OCI-M1 (cell line): ENCODE results near the gene CACNA1C.

Source experiments
- DNase-seq: peaks from one replicate; lab custom pipeline; 2025; lab: John Stamatoyannopoulos, UW

Gene CACNA1C

GRCh38 chr12:2171672-2172426 is 119.1 kb downstream of the CACNA1C start:
- no peak for DNase-seq

DNA sequence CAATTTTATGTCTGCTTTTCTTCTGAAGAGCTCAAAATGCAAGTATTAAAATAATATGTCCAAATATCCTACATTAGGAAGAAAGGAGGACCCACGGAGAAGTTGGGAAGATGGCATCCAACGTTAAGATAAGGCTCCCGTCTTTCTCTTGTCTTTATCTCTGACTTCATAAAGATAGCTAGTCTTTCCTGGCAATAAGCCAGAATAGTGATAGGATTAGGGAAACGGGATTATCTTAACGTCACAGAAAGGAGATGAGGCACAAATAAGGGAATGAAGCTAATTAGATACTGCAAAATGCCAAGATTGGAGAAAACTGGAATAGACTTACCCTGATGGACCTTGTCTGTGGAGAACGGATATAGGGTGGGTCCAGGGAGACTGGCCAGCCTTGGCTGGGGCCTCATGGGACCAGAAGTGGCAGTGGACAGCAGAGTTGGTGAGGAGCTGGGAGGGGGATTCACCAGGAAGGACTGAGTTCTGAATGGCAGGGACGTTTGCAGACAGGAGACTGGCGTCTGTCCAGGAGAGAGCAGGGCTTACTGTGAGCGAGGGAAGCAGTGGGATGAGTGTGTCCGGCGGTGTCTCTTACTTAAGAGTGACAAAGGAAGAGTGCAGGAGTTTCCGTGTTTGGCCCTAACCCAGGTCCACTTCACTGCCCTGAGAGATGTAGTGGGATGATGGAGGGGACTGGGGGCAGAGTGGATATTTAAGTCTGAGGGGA is 119.9 kb downstream of the CACNA1C start:
- no peak for DNase-seq

- no peak for DNase-seq
These were observed 121.2 kb downstream of the CACNA1C start for GRCh38 chr12:2173971-2174370.

GRCh38 chr12:2177003-2177402 is 124.2 kb downstream of the CACNA1C start:
- DNase-seq = no peak

GRCh38 chr12:2177751-2178150 is 125.0 kb downstream of the CACNA1C start:
- no peak for DNase-seq

DNA sequence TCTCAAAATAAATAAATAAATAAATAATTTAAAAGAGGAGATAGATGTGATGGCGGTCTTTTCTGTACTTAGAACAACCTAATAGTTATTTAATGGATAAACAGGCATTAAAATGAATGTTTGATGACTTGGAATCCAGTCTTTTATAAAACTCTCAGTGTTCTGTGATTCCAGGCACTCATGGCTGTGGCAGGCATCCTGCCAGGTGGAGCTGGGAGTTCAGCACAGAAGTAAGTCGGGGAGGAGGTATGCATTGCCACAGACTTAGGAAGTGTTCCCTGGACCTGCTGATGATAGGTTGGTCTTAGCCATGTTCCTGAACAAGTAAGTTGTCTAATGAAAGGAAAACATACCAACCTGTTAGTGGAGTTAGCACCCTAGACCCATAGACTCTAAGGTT is 126.3 kb downstream of the CACNA1C start:
- no peak for DNase-seq

- DNase-seq = no peak
These were observed 127.4 kb downstream of the CACNA1C start for GRCh38 chr12:2179953-2180736.

DNA sequence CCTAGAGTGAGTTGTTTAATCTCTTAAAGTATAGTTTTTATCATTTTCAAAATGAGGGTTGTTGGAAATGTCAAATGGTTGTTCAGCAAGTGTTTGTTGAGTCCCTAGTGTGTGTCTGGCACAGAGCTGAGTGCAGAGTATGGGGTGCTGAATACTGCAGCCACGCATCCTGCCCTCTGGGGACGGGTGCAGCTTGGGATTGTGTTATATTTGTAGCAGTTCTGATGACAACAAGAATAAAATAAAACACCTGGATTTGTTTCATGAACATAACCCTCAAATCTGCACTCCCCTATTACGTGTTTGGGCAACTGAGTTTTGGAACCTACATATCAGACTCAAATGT is 127.9 kb downstream of the CACNA1C start:
- DNase-seq = no peak

DNA sequence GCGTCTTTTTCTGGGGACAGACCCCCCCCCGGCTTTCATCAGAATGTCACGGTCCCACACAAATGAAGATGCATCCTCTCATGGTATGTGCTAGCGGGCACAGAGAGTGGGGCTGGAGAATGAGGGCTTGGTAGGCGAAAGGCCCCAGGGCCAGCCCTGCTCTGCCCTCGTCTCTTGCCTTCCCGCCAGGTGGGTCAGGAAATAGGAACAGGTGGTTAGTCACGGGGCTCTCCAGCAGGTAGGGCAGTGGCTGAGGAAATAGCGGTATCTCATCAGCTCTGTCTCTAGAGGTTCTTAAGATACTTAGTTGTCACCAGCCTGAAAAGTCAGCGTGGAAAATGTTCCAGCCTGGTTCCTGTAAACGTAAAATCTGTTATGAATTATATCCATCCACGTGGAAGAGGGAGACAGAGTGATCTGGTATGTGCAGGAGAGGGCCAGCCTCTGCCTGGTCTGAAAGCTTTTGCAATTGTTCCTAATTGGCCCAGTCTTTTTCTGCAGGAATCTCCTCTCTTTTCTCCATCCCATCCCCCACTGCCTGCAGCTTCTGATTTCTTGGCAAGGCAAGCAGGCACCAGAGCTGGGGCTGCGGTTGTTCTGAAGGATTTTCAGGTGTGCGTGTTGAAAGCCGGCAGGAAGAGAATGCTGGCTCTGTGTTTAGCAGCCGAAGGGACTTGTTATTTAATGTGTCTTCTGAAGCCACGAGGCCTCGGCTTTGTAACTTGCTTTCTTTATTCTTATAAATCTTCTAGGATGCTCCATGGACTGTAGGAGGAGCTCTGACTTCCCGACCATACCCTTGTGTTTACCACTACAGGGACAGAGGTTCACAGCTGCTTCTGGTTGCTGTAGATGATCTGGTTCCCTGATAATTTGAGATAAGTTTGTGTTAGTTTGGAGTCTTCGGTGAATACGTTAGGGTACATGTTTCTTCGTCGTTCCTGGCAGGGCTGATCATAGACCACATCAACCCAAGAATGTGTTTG is 131.1 kb downstream of the CACNA1C start:
- peak; percentile 5 for DNase-seq

DNA sequence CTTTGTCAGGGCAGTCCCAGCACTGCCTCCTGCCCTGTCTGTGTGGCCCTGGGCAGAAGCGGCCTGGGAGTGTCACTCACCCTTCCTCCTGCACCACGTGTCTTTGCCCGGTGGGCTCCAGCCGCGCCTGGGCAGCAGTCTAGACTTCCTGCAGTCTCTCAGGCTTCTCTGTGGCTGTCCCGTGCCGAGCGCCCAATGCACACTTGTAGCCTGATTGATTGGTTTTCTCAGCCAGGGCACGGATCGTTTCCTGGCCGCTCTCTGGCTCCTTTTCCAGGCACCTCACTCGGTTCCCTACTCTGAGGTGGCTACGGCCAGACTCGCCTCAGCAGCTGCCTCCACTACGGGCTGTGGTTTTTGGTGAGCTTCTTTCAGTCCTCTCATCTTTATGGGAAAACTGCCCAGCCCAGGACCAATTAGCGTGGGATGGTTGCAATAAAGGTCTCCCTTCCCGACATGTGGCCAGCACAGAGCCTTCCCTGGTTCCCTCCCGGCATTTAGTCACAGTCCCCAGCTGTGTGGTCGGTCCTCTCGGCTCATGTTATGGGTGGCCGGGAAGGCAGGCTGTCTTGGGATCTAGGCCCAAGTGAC is 133.1 kb downstream of the CACNA1C start:
- no peak for DNase-seq

DNA sequence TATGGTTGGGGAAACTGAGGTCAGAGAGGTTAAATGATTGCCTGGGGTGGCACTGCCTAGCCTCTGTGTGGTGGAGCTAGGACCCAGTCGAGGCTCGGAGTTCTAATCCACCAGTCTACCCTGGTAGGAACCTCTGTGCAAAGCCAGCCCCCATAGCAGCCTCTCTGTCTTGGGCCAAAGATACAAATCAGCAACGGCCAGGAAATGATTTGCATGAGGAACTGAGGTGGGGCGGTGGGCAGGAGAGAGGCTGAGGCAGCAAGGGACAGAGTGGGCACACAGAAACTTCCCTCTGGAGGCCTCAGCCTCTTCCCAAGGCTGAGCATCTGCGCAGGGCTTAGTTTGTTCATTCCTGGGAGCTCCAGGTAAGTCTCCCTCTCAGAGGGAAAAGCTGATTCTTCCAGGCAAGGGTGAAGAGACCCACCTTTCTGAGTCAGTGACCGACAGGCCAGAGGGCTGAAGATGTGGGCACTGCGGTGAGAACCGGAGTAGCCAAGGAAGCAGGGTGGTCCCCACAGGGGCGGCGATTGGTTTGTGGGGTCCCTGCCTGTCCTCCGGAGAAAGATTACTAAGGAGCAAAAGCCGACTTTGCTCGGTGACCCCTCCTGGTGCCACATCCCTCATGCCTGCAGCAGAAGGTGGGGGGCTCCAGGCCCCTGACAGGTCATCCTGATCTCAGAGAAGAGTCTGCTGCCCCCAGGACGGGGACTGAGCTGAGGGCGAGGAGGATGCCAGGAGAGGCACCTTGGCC is 134.6 kb downstream of the CACNA1C start:
- no peak for DNase-seq

DNA sequence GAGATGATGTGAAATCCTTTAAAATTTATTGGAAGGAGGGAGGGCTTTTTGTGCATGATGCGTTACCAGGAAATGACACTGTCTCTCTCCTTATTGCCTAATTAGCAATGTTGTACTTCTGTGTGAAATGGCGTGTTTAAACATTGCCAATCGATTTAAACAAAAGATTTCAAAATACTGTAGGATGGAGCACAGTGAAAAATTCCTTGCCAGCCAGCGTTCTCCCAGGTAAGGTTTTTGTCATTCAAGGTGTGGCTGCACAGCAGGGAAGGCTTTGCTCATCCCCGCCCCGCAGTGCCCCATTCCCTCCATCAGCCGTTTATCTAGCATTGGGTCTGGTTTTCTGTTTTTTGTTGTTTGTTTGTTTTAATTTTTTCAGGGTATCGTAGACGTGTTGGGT is 137.3 kb downstream of the CACNA1C start:
- DNase-seq = no peak

- no peak for DNase-seq
These were observed 138.2 kb downstream of the CACNA1C start for GRCh38 chr12:2190896-2191533.

GRCh38 chr12:2191534-2192153 is 138.9 kb downstream of the CACNA1C start:
- no peak for DNase-seq

- no peak for DNase-seq
These were observed 139.4 kb downstream of the CACNA1C start for GRCh38 chr12:2192231-2192630.

DNA sequence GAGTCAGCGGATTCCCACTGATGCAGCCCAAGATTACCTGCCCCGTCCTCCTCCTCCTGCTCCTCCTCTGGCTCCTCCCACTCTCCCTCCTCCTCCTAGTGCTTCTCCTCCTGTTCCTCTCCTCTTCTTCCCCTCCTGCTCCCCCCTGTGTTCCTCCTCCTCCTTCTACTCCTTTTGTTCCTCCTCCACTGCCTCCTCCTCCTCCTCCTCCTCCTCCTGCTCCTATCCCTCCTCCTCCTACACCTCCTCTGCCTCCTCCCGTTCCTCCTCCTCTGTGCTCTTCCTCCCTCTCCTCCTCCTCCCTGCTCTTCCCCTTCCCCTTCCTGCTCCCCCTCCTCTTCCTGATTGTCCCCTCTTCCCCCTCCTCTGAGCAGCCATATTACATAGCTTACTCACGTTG is 141.3 kb downstream of the CACNA1C start:
- no peak for DNase-seq

DNA sequence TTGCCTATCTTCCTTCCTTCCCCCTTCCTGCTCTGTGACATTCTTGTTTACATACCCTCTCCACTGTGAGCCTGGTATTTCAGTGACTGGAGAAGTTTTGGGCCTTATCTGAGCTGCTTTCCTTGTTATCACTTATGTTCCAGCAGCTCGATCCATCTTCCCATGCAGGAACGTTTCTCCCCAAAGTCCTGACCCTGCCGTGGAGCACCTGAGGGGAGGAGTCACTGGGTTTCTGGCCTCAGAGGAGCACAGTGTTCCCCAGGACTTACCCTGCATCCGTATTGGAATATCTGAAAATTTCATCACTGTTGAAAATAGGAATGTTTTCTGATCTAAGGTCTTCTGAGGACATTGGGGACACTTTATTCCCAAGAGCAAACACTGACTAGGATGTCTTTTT is 141.8 kb downstream of the CACNA1C start:
- no peak for DNase-seq

GRCh38 chr12:2195085-2195484 is 142.3 kb downstream of the CACNA1C start:
- DNase-seq = no peak

GRCh38 chr12:2198005-2198501 is 145.3 kb downstream of the CACNA1C start:
- DNase-seq = no peak
